Measurements from ENCODE around the gene PATJ.
"Not testable (repeated sequence)": the region's sequence is repeated elsewhere in the genome, so short reads cannot be mapped to it uniquely, and the experiment has no call there.

PATJ gene

DNA sequence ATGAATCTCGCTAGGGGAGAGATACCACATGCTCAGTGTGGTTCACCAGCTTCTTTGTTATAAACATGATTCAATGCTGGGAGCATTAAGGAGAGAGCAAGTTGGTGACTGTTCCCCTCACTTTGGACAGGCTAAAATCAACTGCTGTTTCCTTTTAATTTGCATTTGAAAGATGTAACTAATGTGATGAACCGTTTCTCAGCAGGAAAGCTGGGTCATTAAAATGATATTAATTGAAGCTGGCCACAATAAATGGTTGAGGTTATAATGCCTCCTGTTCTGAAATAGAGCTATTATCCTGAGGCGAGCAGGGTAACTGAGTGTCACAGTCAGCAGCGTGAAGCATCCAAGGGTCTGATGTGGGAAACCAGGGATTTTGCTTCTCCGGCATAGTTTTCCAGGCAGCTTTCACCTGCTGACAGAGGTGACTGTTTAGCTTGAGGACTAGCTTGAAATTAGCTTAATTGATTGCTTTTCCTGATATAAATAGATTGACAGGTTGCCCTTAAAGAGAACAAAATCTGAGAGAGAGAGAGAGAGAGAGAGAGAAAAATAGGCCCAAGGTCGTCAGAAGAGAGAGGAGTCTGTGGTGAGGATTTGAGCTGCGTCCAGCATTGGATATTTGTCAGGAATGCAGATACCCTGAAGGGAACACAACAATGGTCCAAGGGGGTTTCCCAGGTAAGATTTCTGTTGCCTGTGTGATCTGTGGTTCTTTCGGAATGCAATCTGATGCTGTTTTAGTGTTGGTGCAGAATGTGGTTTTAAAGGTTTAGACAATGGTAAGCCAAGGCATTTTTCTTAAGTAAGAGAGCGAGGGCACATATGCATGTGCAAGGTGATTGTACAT is 209.7 kb downstream of the PATJ start:
- DNase-seq: no peak

GRCh38 chr1:61952675-61953074 is 210.4 kb downstream of the PATJ start:
- no peak for DNase-seq

DNA sequence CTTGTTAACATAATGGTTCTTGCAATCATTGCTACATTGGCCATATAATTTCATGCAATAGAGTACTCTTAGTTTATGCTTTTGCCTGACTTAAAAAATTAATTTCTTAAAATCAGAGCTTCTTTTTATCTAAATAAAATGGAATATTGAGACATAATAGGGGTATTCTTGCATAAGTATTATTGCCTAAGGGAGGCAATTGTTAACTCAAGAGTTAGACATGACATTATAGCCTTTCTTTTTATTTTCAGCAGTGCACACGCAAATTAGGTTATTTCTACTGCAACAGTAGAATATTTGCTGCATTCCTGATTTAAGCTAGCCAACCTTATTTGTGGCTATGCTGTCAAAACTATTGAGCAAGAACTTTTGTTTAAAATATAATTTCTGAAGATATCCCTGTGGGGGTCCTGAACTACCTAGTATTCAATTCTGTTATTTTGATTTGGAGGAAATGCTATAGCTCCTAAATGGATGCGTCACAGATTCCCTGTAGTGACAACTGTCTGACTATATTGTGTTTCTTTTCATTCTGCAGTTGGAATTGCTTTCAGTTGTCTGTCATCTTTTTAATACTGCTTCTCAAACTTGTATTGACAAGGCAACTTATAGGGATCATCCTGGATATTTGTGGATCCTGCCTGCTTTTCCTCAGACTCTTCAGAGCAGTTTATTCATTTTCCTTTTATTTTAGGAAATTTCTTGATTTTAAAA is 211.0 kb downstream of the PATJ start:
- DNase-seq: no peak

GRCh38 chr1:61953790-61954150 is 211.5 kb downstream of the PATJ start:
- no peak for DNase-seq

GRCh38 chr1:61955261-61955660 is 213.0 kb downstream of the PATJ start:
- DNase-seq: no peak

GRCh38 chr1:61956016-61956645 is 213.9 kb downstream of the PATJ start:
- no peak for DNase-seq

DNA sequence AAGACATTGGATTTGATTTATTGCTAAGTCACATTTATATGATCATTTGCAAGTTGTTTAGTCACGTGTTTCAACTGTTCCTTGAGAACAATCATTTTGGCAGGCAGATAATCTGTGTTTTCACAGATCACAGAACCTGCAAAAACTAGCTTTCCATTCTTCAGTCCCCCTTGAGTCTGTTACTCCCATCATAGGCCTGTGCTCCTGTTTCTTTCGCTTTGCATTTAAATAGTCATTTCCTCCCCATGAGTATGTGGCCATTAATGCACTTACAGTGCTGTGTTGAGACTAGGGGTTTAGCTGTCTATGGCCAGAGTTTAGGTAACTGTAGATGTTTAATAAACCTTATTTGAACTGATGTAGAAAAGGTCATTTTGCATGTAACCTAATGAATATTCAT is 214.5 kb downstream of the PATJ start:
- no peak for DNase-seq

- no peak for DNase-seq
Measured at GRCh38 chr1:61961009-61961408, 218.7 kb downstream of the PATJ start.

DNA sequence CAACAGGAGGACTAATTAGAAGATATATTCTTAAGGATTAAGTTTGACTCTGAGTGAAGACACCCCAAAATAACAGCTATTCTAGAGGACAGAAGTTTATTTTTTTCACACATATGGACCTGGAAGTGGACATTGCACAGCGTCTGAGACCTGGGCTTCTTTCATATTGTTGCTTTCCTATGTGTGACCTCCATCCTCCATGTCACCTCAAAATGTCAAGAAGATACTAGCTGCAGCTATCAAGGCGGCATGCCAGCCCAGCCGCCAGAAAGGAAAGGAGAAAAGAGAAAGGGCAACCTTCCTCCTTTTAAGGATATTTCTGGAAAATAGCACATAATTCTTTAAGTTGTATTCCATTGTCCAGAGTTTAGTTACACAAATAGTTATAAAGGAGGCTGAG is 220.4 kb downstream of the PATJ start:
- DNase-seq: no peak

- DNase-seq: not testable (repeated sequence)
Measured at GRCh38 chr1:61966450-61967225, 224.4 kb downstream of the PATJ start.

DNA sequence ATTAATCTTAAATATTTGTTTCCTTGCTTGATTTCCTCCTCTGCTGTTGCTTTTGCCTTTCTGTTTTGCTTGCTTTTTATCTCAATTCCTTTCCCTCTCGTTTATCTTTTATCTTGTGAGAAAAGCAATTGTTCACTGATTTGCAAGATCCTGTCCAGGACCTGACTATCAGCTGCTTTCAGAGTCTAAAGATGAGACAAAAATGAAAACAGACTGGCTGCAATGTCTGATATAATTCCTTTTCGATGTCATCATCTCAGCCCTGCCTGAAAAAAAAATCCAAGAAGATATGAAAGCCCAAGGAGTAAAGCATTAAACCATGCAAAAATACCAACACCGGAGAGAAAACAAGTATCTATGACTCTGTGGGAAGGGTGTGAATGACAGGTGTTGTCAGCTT is 225.5 kb downstream of the PATJ start:
- no peak for DNase-seq

GRCh38 chr1:61968869-61969268 is 226.6 kb downstream of the PATJ start:
- DNase-seq: no peak

- no peak for DNase-seq
Measured at GRCh38 chr1:61973100-61973837, 231.0 kb downstream of the PATJ start.

DNA sequence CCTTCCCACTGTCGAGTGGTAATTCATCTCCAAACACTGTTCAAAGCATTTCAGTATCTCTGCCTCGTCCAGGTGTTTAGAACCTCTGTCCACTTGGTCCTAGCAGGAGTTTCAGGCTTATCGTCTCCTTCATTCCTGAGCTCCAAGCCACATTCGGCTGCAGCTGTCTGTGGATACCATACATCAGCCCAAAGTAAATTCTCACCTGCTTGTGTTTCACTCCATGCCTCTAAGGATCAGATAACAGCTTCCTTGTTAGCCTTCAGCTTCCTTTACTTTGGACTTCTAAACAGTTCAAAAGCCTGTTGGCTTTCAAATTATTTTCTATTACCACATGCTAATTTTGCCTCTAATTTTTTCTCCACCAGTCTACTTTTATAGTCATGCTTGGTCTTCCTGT is 233.4 kb downstream of the PATJ start:
- DNase-seq: no peak

- DNase-seq: no peak
Measured at GRCh38 chr1:61976566-61976965, 234.3 kb downstream of the PATJ start.

DNA sequence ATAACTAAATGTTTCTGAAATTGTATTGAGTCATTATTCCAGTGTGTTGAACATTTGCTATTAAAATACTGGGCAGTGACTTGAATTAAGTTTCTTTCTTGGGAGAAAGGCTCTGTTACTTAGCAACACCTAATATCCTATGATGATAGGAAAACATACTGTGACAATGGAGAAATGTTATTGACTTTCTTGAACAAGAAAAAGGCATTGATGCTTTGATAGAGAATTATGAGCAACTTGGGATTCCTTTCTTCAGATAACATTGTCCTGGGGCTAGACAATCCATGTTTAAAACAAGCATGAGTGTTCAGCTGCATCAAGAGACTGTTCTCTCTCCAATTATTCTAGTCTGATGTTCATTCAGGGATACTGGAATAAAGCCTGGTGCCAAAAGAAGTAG is 236.5 kb downstream of the PATJ start:
- no peak for DNase-seq

DNA sequence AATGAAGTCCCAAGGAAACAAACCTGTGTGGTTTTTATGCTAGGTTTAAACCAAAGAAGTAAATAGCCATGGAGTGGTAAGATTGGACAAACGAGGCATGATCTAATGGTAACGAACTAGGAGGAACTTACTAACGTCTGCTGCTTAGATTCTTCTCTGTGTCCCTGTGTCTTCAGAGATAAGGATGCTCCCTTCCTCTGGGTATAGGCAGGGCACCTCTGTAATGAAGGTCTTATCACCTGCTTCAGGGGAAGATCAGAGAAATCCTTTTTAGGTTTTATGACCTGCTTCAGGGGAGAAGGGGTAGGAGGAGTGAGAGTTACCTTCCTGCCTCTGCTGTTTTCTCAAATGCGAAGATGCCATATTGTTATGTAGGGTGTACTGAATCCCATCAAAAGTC is 237.4 kb downstream of the PATJ start:
- no peak for DNase-seq

- peak; percentile 5 to 17 for DNase-seq
Measured at GRCh38 chr1:61980561-61980960, 238.3 kb downstream of the PATJ start.

DNA sequence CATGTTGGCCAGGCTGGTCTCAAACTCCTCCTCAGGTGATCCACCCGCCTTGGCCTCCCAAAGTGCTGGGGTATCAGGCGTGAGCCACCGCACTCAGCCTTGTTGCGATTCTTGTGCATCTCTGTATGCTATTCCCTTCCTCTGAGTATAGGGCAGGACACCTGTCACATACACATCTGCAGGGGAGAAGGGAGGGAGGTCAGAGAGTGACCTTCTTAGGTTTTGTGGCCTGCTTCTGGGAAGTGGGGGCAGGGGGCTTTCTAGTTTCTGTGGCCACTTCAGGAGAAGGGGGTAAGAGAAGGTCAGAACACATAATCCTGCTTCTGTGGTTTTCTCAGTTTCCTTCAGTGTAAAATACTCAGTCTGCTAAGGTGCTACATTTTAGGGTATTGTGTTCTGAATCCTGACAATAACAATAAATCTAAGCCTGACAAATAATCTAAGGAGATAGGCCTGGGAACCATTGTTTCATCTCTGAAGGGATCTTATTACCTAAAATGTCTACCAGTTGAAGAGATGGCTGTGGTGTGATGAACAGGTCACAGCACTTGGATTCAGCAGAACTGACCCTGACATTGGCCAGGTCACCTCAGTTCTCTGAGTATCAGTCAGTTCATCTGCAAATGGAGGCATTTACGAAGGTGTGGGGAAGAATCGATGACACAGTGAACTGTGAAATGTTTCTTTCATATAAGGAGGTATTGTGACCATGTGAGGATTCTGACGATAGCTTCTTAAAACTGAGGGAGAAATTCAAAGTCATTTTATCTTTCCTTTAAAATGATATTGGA is 239.8 kb downstream of the PATJ start:
- no peak for DNase-seq

- DNase-seq: no peak
Measured at GRCh38 chr1:61983236-61983635, 241.0 kb downstream of the PATJ start.

GRCh38 chr1:61992257-61992656 is 250.0 kb downstream of the PATJ start:
- no peak for DNase-seq

All from inflammatory macrophage treated with lipopolysaccharide for 1 hour (primary cell).